Amygdala (tissue), 56 donors: Measurements from ENCODE around the gene KCNJ5.

Experiments
- DNase-seq, 56 donors: peaks; one replicate each; lab custom pipeline; 2025; lab: John Stamatoyannopoulos, UW

KCNJ5 gene

GRCh38 chr11:128893578-128894285, 2.6 kb downstream of the KCNJ5 start:
- no peak for DNase-seq

- no peak for DNase-seq
Observed at GRCh38 chr11:128894286-128894681, 3.1 kb downstream of the KCNJ5 start.

GRCh38 chr11:128894685-128895084, 3.5 kb downstream of the KCNJ5 start:
- DNase-seq: no peak

GRCh38 chr11:128895526-128895925, 4.4 kb downstream of the KCNJ5 start:
- no peak for DNase-seq

GRCh38 chr11:128896356-128896755, 5.2 kb downstream of the KCNJ5 start:
- DNase-seq: no peak

- no peak for DNase-seq
Observed at GRCh38 chr11:128897826-128898225, 6.7 kb downstream of the KCNJ5 start.

- no peak for DNase-seq
Observed at GRCh38 chr11:128898580-128899344, 7.6 kb downstream of the KCNJ5 start.

- DNase-seq: peak in 2 of 56 donors; percentile 15 to 39
Observed at GRCh38 chr11:128900468-128900867, 9.3 kb downstream of the KCNJ5 start.

- no peak for DNase-seq
Observed at GRCh38 chr11:128901653-128902514, 10.7 kb downstream of the KCNJ5 start.

GRCh38 chr11:128902515-128903066, 11.4 kb downstream of the KCNJ5 start:
- no peak for DNase-seq

- DNase-seq: peak in 21 of 56 donors; percentile 7 to 63 (median 22)
Observed at GRCh38 chr11:128903248-128904061, 12.3 kb downstream of the KCNJ5 start.

GRCh38 chr11:128904303-128904655, 13.1 kb downstream of the KCNJ5 start:
- peak in 1 of 56 donors; percentile 13 for DNase-seq

- peak in 8 of 56 donors; percentile 12 to 56 (median 24) for DNase-seq
Observed at GRCh38 chr11:128904656-128905344, 13.6 kb downstream of the KCNJ5 start.

- DNase-seq: peak in 4 of 56 donors; percentile 13 to 35 (median 30)
Observed at GRCh38 chr11:128905345-128906184, 14.4 kb downstream of the KCNJ5 start.

- DNase-seq: peak in 1 of 56 donors; percentile 26
Observed at GRCh38 chr11:128906185-128907050, 15.3 kb downstream of the KCNJ5 start.

GRCh38 chr11:128907585-128907984, 16.4 kb downstream of the KCNJ5 start:
- no peak for DNase-seq
